Medulla oblongata (tissue), 1 donor: ENCODE measurements around the gene CRBN.

Experiments used
- DNase-seq: peaks from one replicate; pipeline ENCODE4 v3.0.0-alpha.2; 2015; ENCODE audit errors: extremely low spot score

The CRBN gene

GRCh38 chr3:3110749-3111361, 68.6 kb downstream of the CRBN start:
- DNase-seq = no peak

GRCh38 chr3:3110299-3110630, 69.2 kb downstream of the CRBN start, which contains the start of gene IL5RA:
Gene IL5RA (minus strand): TSS chr3:3110374. CDS start chr3:3104984, 5,390 bp downstream.
- DNase-seq = no peak

DNA sequence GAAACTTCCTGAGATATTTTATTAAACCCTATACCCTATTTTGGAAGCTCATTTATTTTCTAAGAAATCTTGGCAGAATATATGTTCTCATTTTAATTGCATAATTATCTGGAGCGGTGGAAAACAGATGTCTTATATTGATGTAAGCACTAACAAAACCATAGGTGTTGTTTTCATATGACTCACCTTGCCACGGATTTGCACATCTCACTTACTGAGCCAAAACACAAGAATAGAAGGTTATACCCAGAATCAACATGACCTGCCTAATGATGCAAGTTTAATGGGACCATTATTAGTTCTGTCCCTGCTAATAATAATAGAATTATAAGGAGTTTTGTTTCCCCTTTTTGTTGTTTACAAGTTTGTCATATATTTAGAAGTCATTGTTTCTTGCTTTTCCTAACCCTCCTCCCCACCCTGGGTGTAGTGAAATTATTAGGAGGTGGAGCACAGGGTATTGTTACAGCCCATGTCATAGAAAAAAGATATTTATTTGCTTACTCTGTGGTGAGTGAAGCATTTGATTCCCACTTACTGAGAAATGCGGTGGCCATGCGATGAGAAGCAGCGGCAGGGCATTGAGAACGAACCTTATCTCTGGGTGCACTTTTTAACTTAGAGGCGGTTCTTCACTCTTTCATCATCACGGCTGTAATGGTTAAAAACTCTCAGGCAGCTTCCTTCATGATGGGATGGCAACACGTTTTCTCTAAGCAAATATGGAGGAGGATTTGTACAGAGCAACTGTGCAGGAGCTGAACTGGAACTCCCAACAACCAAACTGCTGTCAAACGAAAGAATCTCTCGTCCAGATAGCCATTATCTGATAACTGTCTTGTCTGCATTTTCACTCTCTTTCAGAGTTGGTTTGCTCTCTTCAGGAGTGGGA, 69.8 kb downstream of the CRBN start:
- DNase-seq = no peak

DNA sequence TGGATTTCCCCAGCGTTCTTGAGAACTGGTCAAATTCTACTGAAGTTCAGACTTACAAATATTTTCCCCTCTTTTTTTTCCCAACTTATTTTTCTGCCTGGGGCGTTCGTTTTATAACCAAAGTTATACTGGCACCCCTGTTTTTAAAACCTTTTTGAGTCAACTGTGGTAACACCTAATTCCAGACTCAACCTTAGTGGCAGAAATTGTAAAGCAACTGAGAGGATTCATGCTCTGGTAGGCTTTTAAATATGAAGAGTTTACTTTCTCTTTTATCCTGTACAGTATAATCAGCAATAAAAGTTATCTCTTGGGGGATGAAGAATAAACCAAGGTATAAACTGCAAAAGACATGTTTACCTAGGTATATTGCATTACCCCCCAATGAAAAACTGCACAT, 71.6 kb downstream of the CRBN start:
- DNase-seq = no peak

DNA sequence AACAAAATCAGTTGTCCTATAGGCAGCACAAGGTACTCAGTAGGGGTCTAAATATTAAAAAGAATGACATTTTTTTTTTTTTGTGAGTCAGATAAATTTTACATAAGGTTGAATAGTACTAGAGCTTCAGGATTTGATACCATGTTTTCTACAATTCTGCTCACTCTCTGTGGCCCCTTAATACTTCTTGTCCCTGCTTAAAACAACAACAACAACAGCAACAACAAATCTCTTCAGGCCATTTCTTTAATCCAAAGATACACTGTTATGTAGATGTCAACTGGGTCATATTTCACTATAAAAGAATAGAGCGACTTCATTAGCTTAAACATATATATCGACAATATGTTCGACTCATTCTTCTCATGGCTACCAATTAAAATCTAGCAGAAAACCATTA, 72.3 kb downstream of the CRBN start:
- DNase-seq = no peak

DNA sequence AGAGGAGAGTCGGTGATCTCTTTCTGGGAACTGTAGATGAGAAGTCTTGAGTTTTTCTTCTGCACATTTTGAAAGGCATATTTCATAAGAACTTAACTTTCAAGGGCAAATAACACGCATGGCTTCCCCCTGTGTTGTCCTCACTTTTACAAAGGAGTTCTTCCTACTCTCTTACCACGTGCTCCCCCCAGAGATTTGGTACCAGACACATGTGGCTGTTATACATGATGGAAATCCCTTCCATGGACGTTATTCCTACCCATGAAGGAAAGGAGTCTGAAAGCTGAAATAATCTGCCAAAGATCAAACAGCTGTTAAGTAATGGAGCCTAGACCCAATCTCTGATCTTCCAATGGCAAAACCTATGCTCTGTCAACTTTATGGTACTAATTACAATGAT, 73.7 kb downstream of the CRBN start:
- no peak for DNase-seq

- no peak for DNase-seq
Measured at GRCh38 chr3:3105246-3105645, 74.2 kb downstream of the CRBN start.

DNA sequence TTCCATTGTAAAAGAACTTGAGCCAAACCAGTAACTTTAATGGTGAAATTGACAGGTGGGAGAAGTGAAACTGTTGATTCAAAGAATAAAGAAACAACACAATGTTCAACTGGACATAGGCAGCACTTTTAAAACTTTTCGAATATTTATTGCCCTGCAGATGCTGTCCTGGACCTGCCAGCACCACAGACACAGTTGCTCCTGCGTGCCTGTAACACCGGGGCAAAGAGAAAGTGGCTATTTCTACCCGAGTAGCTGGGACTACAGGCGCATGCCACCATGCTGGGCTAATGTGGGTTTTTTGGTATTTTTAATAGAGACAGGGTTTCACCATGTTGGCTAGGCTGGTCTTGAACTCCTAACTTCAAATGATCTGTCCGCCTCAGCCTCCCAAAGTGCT, 76.7 kb downstream of the CRBN start:
- DNase-seq = no peak

- DNase-seq = no peak
Measured at GRCh38 chr3:3101660-3102458, 77.6 kb downstream of the CRBN start.
